Measurements from ENCODE around the gene EPB41L5.
"Not testable (repeated sequence)": the region's sequence is repeated elsewhere in the genome, so short reads cannot be mapped to it uniquely, and the experiment has no call there.

Gene EPB41L5

DNA sequence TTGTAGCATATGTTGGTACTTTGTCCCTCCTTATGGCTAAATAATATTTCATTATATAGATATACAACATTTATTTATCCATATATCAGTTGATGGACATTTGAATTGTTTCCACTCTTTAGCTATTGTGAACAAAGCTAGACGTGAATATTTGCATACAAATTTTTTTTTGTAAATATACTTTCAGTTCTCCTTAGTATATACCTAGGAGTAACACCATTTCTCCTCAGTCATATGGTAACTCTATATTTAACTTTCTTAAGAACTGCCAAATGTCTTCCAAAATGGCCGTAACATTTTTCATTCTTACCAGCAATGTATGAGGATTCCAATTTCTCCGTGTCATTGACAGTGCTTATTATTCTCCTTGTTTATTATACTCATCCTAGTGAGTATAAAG is 135.8 kb downstream of the EPB41L5 start:
- no peak for DNase-seq

GRCh38 chr2:120149406-120149805 is 136.5 kb downstream of the EPB41L5 start:
- no peak for DNase-seq

GRCh38 chr2:120150040-120150482 is 137.2 kb downstream of the EPB41L5 start:
- no peak for DNase-seq

GRCh38 chr2:120155308-120155707 is 142.4 kb downstream of the EPB41L5 start:
- no peak for DNase-seq

DNA sequence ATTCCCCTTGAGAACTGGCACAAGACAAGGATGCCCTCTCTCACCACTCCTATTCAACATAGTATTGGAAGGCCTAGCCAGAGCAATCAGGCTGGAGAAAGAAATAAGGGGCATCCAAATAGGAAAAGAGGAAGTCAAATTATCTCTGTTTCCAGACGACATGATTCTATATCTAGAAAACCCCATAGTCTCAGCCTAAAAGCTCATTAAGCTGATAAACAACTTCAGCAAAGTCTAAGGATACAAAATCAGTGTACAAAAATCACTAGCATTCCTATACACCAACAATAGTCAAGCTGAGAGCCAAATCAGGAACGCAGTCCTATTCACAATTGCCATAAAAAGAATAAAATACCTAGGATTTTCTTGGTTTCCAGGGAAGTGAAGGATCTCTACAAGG is 145.8 kb downstream of the EPB41L5 start:
- DNase-seq, result not testable (repeated sequence)

GRCh38 chr2:120161190-120161589 is 148.3 kb downstream of the EPB41L5 start:
- DNase-seq, result no peak

DNA sequence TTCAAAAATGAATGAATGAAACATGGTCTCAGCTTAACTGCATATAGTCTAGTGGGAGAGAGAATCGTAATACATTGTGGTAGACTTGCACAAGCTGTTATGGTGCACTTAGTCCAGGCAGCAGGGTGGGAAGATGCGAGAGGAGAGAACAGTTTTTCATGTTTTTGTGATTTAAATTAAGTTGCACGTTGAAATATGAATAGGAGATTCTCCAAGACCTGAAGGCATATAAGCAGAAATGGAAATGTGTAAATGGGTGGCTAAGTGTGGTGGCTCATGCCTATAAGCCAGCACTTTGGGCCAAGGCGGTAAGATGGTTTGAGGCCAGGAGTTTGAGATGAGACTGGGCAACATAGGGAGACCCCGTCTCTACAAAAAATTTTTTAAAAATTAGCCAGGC is 149.8 kb downstream of the EPB41L5 start:
- no peak for DNase-seq

GRCh38 chr2:120167272-120167671 is 154.4 kb downstream of the EPB41L5 start:
- no peak for DNase-seq

DNA sequence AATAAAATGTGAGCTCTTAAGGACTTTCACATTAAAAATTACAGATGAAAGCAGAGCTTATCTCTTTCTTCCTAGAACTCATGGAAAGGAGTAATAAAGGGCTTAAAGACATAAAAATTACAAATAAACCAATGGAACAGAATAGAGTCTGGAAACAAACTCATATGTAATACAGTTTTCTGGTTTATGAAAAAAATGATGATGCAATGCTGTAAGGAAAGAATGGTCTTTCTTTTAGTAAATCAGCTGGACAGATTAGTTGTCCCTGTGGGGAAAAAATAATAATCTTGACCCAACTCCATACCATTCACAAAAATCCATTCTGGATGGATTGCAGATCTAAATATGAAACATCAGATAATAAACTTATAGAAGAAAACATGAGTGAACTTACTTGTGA is 156.1 kb downstream of the EPB41L5 start:
- no peak for DNase-seq

GRCh38 chr2:120174963-120175581 is 162.2 kb downstream of the EPB41L5 start:
- peak; percentile 58 for DNase-seq

DNA sequence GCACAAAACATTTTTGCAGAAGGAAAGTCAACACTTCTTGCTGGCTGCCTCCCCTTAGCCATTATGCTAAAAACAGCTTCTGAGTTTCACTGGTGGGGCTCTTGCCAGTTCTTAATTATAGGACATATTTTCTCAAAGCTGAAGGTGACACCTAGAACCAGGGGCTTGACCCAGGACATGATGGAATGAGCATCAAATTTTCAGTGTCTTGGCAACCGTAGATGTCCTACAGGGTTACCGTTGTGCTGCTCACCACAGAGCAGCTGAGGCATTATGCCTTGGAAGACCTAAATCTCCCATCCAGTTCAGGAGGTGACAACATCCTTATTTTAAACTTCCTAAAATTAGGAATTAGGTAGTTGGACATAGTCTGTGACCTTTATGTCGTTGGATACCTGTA is 163.6 kb downstream of the EPB41L5 start:
- DNase-seq, result no peak

- DNase-seq, result peak; percentile 52
Observed at GRCh38 chr2:120177001-120177621, 164.2 kb downstream of the EPB41L5 start.

GRCh38 chr2:120177973-120178372 is 165.1 kb downstream of the EPB41L5 start:
- no peak for DNase-seq

DNA sequence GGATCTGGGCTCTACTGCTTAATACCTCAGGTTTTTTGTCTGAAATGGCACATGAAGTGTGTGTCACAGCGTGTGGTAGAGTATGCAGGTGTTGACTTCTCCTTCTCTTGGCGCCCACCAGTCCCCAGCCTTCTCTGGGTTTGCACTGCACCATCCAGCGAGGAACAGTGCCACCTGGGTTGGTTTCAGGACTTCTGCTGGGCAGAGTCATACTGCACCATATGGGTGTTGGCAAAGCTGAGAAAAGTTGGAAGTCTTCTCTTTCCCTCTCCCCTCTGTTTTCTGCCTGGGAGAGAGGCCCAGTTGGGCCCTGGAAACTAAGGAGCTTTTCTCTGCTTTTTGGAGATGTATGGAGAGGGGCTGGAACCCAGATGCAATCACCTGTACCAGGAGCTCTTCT is 166.5 kb downstream of the EPB41L5 start:
- no peak for DNase-seq

- DNase-seq, result no peak
Observed at GRCh38 chr2:120180066-120180465, 167.2 kb downstream of the EPB41L5 start.

DNA sequence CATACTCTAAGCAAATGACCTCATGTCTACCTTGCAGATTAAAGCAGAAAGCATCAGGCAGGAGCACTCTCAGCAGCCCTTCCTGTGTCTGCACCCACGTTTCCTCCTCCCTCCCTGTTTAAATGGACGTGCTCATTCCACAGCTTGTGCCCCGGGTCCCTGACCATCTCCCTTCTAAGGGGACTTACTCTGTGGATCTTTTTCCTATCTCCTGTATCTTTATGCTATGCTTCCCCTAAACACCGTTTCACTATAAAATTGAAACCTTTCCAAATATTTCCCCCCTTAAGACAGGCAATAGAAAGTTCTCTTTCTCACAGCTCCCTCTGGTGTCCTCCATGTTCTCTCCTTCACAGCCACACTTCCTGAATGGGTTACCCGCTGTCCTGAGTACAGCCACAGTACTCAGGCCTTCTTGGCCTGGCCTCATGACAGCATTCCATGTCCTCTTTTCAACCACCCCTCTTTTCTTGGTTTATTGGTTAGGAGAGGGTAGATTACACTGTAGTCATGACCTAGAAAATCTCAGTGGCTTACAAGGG is 169.2 kb downstream of the EPB41L5 start:
- no peak for DNase-seq

DNA sequence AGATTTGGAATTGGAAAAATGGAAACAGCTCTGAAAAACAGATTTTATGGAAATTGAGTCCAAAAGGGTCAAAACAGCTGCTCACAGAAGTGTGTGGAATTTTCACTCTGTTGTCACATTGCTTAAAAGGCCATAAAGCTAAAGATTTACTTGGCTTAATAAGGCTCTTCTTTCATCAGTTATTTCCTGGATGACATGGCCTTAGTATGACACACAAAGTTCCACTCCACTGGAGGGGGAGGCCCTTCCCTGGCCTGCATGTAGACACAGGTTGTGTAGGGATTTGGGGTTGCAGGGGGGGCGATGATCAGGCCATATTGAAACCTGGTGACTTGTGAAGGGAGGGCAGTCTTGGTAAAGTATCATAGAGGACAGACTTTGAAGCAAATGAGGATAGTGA is 176.3 kb downstream of the EPB41L5 start:
- DNase-seq, result no peak

GRCh38 chr2:120192280-120192679 is 179.4 kb downstream of the EPB41L5 start:
- DNase-seq, result no peak

DNA sequence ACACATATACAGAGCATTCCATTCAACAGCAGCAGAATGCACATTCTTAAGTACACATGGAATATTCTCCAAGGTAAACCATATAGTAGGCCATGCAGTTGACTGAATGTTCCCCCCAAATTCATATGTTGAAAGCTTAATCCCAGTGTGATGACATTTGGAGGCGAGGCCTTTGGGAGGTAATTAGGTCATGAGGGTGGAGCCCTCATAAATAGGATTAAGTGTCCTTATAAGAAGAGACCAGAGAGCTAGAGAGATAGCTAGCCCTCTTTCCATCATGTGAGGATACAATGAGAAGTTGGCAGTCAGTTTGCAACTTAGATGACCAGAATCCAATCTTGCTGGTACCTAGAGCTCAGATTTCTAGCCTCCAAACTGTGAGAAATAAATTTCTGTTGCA is 182.7 kb downstream of the EPB41L5 start:
- DNase-seq, result no peak

GRCh38 chr2:120199817-120200459 is 187.1 kb downstream of the EPB41L5 start:
- not testable (repeated sequence) for DNase-seq

GRCh38 chr2:120203251-120204021 is 190.6 kb downstream of the EPB41L5 start:
- DNase-seq, result peak; percentile 85

GRCh38 chr2:120204022-120204405 is 191.1 kb downstream of the EPB41L5 start:
- DNase-seq, result no peak

DNA sequence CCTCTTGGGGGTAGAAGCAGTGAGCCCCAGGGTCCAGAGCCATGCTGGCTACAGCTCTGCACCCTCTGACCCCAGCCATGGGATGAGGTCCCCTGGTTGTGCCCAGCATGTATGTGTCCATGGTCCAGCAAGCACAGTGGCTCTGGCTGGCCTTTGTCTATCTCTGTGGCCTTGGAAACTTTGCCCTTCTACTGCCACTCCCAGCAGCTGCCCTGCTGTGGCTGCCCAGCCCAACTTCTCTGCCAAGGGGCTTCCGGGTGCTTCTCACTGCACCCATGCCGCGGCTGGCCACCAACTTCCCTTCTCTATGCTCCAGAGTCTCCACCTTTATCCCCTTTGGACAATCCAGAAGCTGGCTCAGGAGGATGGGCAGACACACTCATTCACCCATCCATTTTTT is 191.5 kb downstream of the EPB41L5 start:
- no peak for DNase-seq
